ENCODE results near the gene MFAP3L. TPM values are rescaled to one million over a fixed set of nuclear protein-coding genes. Genes with fewer than 3 reads are reported as not detected.

The MFAP3L gene
- polyA plus RNA-seq, 3 donors = 0.01 to 0.18 TPM; not detected in 1

GRCh38 chr4:169968999-169969398 lies 57.2 kb downstream of the MFAP3L start:
- Histone ChIP-seq H3K27ac (ENCODE audit: low read depth in 1 of 2, low read length in 2 of 2) (no peak overlapping the region), H3K9ac (ENCODE audit: insufficient read depth, low read length, poor library complexity, severe bottlenecking) (no peak overlapping the region), H3K79me2 (ENCODE audit: insufficient read depth, low read length) (no peaks in the 10 kb centered on the region), H3K4me1 (ENCODE audit: control insufficient read depth in 1 of 2, insufficient read depth in 2 of 2, low read length in 2 of 2) (no peaks in the 10 kb centered on the region), H3K4me2 (replicated peaks; ENCODE audit: extremely low read depth, low read length, poor library complexity, severe bottlenecking) (no peak overlapping the region), H3K27me3 (ENCODE audit: control insufficient read depth in 2 of 2, insufficient read depth in 2 of 2, low read length in 2 of 2) (peaks cover 0 to 2% of the 10 kb centered on the region in 2 donors), H4K20me1 (ENCODE audit: insufficient read depth, low read length) (no peaks in the 10 kb centered on the region), H3K4me3 (replicated peaks in 1 of 3; ENCODE audit: low read depth in 2 of 3, low read length in 3 of 3) (no peak overlapping the region), H2AFZ (ENCODE audit: insufficient read depth, low read depth, low read length, poor library complexity, severe bottlenecking) (no peak overlapping the region), H3K9me3 (replicated peaks in 1 of 2; ENCODE audit: control insufficient read depth in 1 of 2, insufficient read depth in 1 of 2, low read length in 2 of 2) (no peaks in the 10 kb centered on the region), H3K36me3 (replicated peaks in 1 of 2; ENCODE audit: control insufficient read depth in 1 of 2, insufficient read depth in 2 of 2, low read length in 2 of 2) (no peaks in the 10 kb centered on the region)
- intact Hi-C loops (cut with micrococcal nuclease) = no loop called here
- Mint-ChIP-seq H3K27me3 (ENCODE audit: low read depth in 3 of 3) (peaks cover 0 to 8% (median 2%) of the 10 kb centered on the region in 3 donors), H3K27ac (no peak overlapping the region), H3K4me1 (no peaks in the 10 kb centered on the region), H3K4me3 (no peak overlapping the region), H3K9me3 (peaks cover 0 to 2% (median 0%) of the 10 kb centered on the region in 7 donors), H3K36me3 (no peaks in the 10 kb centered on the region)
- TF ChIP-seq, protein P1, sequence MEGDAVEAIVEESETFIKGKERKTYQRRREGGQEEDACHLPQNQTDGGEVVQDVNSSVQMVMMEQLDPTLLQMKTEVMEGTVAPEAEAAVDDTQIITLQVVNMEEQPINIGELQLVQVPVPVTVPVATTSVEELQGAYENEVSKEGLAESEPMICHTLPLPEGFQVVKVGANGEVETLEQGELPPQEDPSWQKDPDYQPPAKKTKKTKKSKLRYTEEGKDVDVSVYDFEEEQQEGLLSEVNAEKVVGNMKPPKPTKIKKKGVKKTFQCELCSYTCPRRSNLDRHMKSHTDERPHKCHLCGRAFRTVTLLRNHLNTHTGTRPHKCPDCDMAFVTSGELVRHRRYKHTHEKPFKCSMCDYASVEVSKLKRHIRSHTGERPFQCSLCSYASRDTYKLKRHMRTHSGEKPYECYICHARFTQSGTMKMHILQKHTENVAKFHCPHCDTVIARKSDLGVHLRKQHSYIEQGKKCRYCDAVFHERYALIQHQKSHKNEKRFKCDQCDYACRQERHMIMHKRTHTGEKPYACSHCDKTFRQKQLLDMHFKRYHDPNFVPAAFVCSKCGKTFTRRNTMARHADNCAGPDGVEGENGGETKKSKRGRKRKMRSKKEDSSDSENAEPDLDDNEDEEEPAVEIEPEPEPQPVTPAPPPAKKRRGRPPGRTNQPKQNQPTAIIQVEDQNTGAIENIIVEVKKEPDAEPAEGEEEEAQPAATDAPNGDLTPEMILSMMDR (IDR thresholded peaks at IDR 0.05) = no peak
- WGBS (ENCODE audit: insufficient coverage) = 78% methylated on average over 1 of the region's 2 CpGs
- no peak for DNase-seq

GRCh38 chr4:169963998-169964397 lies 62.2 kb downstream of the MFAP3L start:
- Histone ChIP-seq H3K9ac (ENCODE audit: insufficient read depth, low read length, poor library complexity, severe bottlenecking) (no peak overlapping the region), H3K27ac (ENCODE audit: low read depth in 1 of 2, low read length in 2 of 2) (no peak overlapping the region), H2AFZ (ENCODE audit: insufficient read depth, low read depth, low read length, poor library complexity, severe bottlenecking) (no peak overlapping the region), H3K4me3 (replicated peaks in 1 of 3; ENCODE audit: low read depth in 2 of 3, low read length in 3 of 3) (no peak overlapping the region), H3K9me3 (replicated peaks in 1 of 2; ENCODE audit: control insufficient read depth in 1 of 2, insufficient read depth in 1 of 2, low read length in 2 of 2) (no peaks in the 10 kb centered on the region), H4K20me1 (ENCODE audit: insufficient read depth, low read length) (no peaks in the 10 kb centered on the region), H3K36me3 (replicated peaks in 1 of 2; ENCODE audit: control insufficient read depth in 1 of 2, insufficient read depth in 2 of 2, low read length in 2 of 2) (no peaks in the 10 kb centered on the region), H3K4me1 (ENCODE audit: control insufficient read depth in 1 of 2, insufficient read depth in 2 of 2, low read length in 2 of 2) (no peaks in the 10 kb centered on the region), H3K79me2 (ENCODE audit: insufficient read depth, low read length) (no peaks in the 10 kb centered on the region), H3K4me2 (replicated peaks; ENCODE audit: extremely low read depth, low read length, poor library complexity, severe bottlenecking) (no peak overlapping the region), H3K27me3 (ENCODE audit: control insufficient read depth in 2 of 2, insufficient read depth in 2 of 2, low read length in 2 of 2) (no peaks in the 10 kb centered on the region)
- H3K4me1 Mint-ChIP-seq = no peaks in the 10 kb centered on the region
- intact Hi-C loops (cut with micrococcal nuclease) = no loop called here
- no CpG with 5 or more reads among the region's 1 CpG for WGBS (ENCODE audit: insufficient coverage)
- H3K27me3 Mint-ChIP-seq (ENCODE audit: low read depth in 3 of 3) = peaks cover 0 to 2% (median 2%) of the 10 kb centered on the region in 3 donors
- H3K36me3 Mint-ChIP-seq = no peaks in the 10 kb centered on the region
- no peak overlapping the region for H3K27ac Mint-ChIP-seq
- TF ChIP-seq, protein P1 (IDR thresholded peaks at IDR 0.05) = no peak
- no peak for DNase-seq
- no peak overlapping the region for H3K4me3 Mint-ChIP-seq
- peaks cover 0 to 4% (median 0%) of the 10 kb centered on the region in 7 donors for H3K9me3 Mint-ChIP-seq
